ENCODE data around the gene SLF2. TPM values are rescaled to one million over a fixed set of nuclear protein-coding genes. Genes with fewer than 3 reads are reported as not detected.

The SLF2 gene
- 10 to 100 TPM; 34.9 to 37.2 TPM for total RNA-seq

- POLR2A ChIA-PET = interaction anchor here (0.7 to 2.5 kb wide), 10 partner anchors 9 to 442 kb away, joined by 3 to 11 read pairs (median 4); partner anchors contain the start of genes HIF1AN, PDZD7 and SFXN3
- H3K4me1 Mint-ChIP-seq = peaks cover 49% of the 10 kb centered on the region
- H3K4me3 Mint-ChIP-seq = peak within 1 kb of the TSS; percentile 97
- peak within 1 kb of the TSS; percentile 94 for H3K27ac Mint-ChIP-seq
- peaks cover 22% of the 10 kb centered on the region for H3K36me3 Mint-ChIP-seq (ENCODE audit: low read depth)
- H3K9me3 Mint-ChIP-seq = no peaks in the 10 kb centered on the region
- CTCF ChIA-PET = interaction anchor here (0.8 to 2.5 kb wide), 7 partner anchors 10 to 377 kb away, joined by 3 to 7 read pairs (median 4); partner anchors contain the start of gene HIF1AN
- no peaks in the 10 kb centered on the region for H3K27me3 Mint-ChIP-seq
- DNase-seq = peak; percentile 96
Measured at GRCh38 chr10:100912605-100913469, at the start of gene SLF2. Gene SLF2 (plus strand): TSS chr10:100912963. CDS start chr10:100913111, 148 bp downstream.

GRCh38 chr10:100863433-100863832 lies 49.3 kb upstream of the SLF2 start:
- Mint-ChIP-seq H3K27ac (no peak overlapping the region), H3K27me3 (peaks cover 45% of the 10 kb centered on the region), H3K9me3 (no peaks in the 10 kb centered on the region), H3K36me3 (ENCODE audit: low read depth) (no peaks in the 10 kb centered on the region), H3K4me3 (no peak overlapping the region), H3K4me1 (no peaks in the 10 kb centered on the region)
- DNase-seq = no peak
- POLR2A ChIA-PET = no interaction called here
- CTCF ChIA-PET = no interaction called here

- DNase-seq = no peak
- no peaks in the 10 kb centered on the region for H3K36me3 Mint-ChIP-seq (ENCODE audit: low read depth)
- ChIA-PET POLR2A (no interaction called here), CTCF (no interaction called here)
- no peak overlapping the region for H3K4me3 Mint-ChIP-seq
- peaks cover 37% of the 10 kb centered on the region for H3K27me3 Mint-ChIP-seq
- no peaks in the 10 kb centered on the region for H3K9me3 Mint-ChIP-seq
- H3K27ac Mint-ChIP-seq = no peak overlapping the region
- H3K4me1 Mint-ChIP-seq = no peaks in the 10 kb centered on the region
Measured at GRCh38 chr10:100864036-100864885, 48.5 kb upstream of the SLF2 start.

GRCh38 chr10:100864978-100865377 lies 47.8 kb upstream of the SLF2 start:
- H3K9me3 Mint-ChIP-seq = no peaks in the 10 kb centered on the region
- H3K36me3 Mint-ChIP-seq (ENCODE audit: low read depth) = no peaks in the 10 kb centered on the region
- CTCF ChIA-PET = no interaction called here

GRCh38 chr10:100866010-100866409 lies 46.8 kb upstream of the SLF2 start:
- H3K4me3 Mint-ChIP-seq = no peak overlapping the region
- ChIA-PET POLR2A (no interaction called here), CTCF (no interaction called here)
- H3K36me3 Mint-ChIP-seq (ENCODE audit: low read depth) = no peaks in the 10 kb centered on the region
- no peaks in the 10 kb centered on the region for H3K9me3 Mint-ChIP-seq
- DNase-seq = no peak
- H3K27ac Mint-ChIP-seq = no peak overlapping the region
- no peaks in the 10 kb centered on the region for H3K4me1 Mint-ChIP-seq
- H3K27me3 Mint-ChIP-seq = peaks cover 27% of the 10 kb centered on the region

More at GRCh38 chr10:100864978-100865377, 47.8 kb upstream of the SLF2 start:
- H3K27me3 Mint-ChIP-seq = peaks cover 32% of the 10 kb centered on the region
- H3K27ac Mint-ChIP-seq = no peak overlapping the region
- no peaks in the 10 kb centered on the region for H3K4me1 Mint-ChIP-seq
- no peak overlapping the region for H3K4me3 Mint-ChIP-seq
- POLR2A ChIA-PET = no interaction called here
- no peak for DNase-seq

- ChIA-PET POLR2A (no interaction called here), CTCF (no interaction called here)
- Mint-ChIP-seq H3K9me3 (no peaks in the 10 kb centered on the region), H3K4me1 (no peaks in the 10 kb centered on the region), H3K36me3 (ENCODE audit: low read depth) (no peaks in the 10 kb centered on the region), H3K27me3 (peaks cover 25% of the 10 kb centered on the region), H3K27ac (no peak overlapping the region), H3K4me3 (no peak overlapping the region)
- no peak for DNase-seq
Measured at GRCh38 chr10:100866575-100867098, 46.1 kb upstream of the SLF2 start.

- Mint-ChIP-seq H3K4me1 (no peaks in the 10 kb centered on the region), H3K4me3 (no peak overlapping the region), H3K27me3 (peaks cover 21% of the 10 kb centered on the region), H3K9me3 (no peaks in the 10 kb centered on the region), H3K36me3 (ENCODE audit: low read depth) (no peaks in the 10 kb centered on the region), H3K27ac (no peak overlapping the region)
- ChIA-PET CTCF (interaction anchor here (1.4 kb wide), 1 partner anchor 11 kb away, joined by 5 read pairs; no protein-coding TSS in a partner anchor), POLR2A (no interaction called here)
- DNase-seq = no peak
Measured at GRCh38 chr10:100867261-100867963, 45.4 kb upstream of the SLF2 start.

GRCh38 chr10:100868382-100868781 lies 44.4 kb upstream of the SLF2 start:
- CTCF ChIA-PET = interaction anchor here (1.4 kb wide), 1 partner anchor 10 kb away, joined by 5 read pairs; no protein-coding TSS in a partner anchor

GRCh38 chr10:100869399-100869798 lies 43.4 kb upstream of the SLF2 start:
- Mint-ChIP-seq H3K27ac (no peak overlapping the region), H3K4me1 (no peaks in the 10 kb centered on the region), H3K36me3 (ENCODE audit: low read depth) (no peaks in the 10 kb centered on the region), H3K27me3 (peaks cover 17% of the 10 kb centered on the region), H3K4me3 (no peak overlapping the region), H3K9me3 (no peaks in the 10 kb centered on the region)
- POLR2A ChIA-PET = no interaction called here
- no peak for DNase-seq
- CTCF ChIA-PET = no interaction called here

More at GRCh38 chr10:100868382-100868781, 44.4 kb upstream of the SLF2 start:
- Mint-ChIP-seq H3K4me1 (no peaks in the 10 kb centered on the region), H3K27ac (no peak overlapping the region), H3K27me3 (peaks cover 17% of the 10 kb centered on the region), H3K9me3 (no peaks in the 10 kb centered on the region), H3K36me3 (ENCODE audit: low read depth) (no peaks in the 10 kb centered on the region), H3K4me3 (no peak overlapping the region)
- DNase-seq = no peak
- POLR2A ChIA-PET = no interaction called here

GRCh38 chr10:100872034-100872791 lies 40.5 kb upstream of the SLF2 start:
- Mint-ChIP-seq H3K4me3 (no peak overlapping the region), H3K4me1 (no peaks in the 10 kb centered on the region), H3K27me3 (peaks cover 6% of the 10 kb centered on the region), H3K27ac (no peak overlapping the region), H3K9me3 (no peaks in the 10 kb centered on the region), H3K36me3 (ENCODE audit: low read depth) (no peaks in the 10 kb centered on the region)
- ChIA-PET POLR2A (no interaction called here), CTCF (interaction anchor here (0.6 to 1.5 kb wide), 7 partner anchors 10 to 311 kb away, joined by 3 to 4 read pairs (median 3); no protein-coding TSS in a partner anchor)
- peak; percentile 66 for DNase-seq

- Mint-ChIP-seq H3K27ac (no peak overlapping the region), H3K27me3 (peaks cover 9% of the 10 kb centered on the region), H3K9me3 (no peaks in the 10 kb centered on the region), H3K4me3 (no peak overlapping the region), H3K4me1 (no peaks in the 10 kb centered on the region), H3K36me3 (ENCODE audit: low read depth) (no peaks in the 10 kb centered on the region)
- ChIA-PET CTCF (interaction anchor here (1.0 to 1.5 kb wide), 2 partner anchors 11 to 110 kb away, joined by 3 to 4 read pairs; no protein-coding TSS in a partner anchor), POLR2A (no interaction called here)
- no peak for DNase-seq
Measured at GRCh38 chr10:100873146-100873826, 39.5 kb upstream of the SLF2 start.

Data from activated CD4-positive, alpha-beta memory T cell treated with anti-CD3 and anti-CD28 coated beads, Interleukin-2, amount 10 ng/mL, durations not matched to agents 7 days and 5 days (primary cell).